HCEC 1CT (cell line): ENCODE results near the gene GPN2.
"Not testable (repeated sequence)": the region's sequence is repeated elsewhere in the genome, so short reads cannot be mapped to it uniquely, and the experiment has no call there.

Experiments
- DNase-seq: peaks from one replicate; pipeline ENCODE4 v3.0.0-alpha.2; 2017

GPN2 gene

DNA sequence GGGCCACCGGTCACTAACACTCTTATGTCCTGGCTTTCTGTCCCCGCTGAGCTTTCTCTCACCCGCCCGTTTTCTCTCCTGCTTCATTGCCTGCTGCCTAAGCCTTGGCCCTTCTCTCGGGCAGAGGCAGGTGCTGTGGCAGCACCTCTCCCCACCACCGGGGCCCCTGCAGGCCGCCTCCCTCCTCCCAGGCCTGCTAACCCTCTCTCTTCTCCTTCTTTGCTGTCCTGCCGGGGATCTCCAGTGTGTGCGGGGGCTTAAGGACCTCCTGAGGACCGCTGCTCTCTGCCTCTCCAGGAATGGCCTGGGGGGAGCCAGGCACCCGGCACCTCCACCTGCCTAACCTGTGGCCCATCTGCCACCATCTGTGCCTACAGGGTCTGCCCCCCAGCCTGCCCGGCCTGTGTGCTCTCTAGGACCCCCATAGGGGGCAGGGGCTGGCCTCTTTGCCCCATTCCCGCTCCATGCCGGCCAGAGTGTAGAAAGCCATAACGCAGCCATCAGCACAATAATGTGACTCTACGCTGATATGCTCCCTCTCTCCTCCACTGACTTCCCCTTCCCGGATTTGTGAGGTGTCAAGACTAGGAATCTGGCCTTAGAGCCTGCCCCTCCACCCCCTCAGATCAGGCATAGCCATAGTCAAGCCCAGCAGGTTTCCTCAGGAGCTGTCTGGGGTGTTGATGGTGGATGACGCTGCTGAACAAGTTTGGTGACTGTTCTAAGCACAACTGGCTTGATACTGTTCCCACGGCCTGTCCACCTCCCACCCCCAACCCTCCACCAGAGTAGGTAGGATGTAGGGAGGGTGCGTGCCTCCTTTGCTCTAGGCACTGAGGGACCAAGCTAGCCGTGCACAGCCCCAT lies 33.2 kb downstream of the GPN2 start:
- DNase-seq = no peak

DNA sequence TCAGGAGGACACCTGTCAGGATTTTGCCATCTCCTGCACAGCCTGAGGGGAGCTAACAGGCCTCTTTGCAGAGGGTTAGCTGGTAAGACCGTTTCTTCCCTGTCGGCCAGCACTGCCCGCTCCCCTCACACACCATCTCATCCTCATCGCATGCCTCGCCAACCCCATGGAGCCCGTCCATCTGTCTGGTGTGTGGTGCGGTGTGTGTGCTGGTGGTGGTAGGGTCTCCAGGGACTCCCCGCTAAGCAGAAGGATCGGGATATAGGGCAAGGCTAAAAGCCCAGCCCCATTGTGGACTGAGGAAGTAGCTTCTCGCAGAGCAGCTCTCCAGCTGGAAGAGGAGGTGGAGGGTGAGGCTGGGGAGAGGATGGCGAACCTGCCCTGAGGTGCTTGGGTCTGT lies 33.9 kb downstream of the GPN2 start:
- DNase-seq = no peak

DNA sequence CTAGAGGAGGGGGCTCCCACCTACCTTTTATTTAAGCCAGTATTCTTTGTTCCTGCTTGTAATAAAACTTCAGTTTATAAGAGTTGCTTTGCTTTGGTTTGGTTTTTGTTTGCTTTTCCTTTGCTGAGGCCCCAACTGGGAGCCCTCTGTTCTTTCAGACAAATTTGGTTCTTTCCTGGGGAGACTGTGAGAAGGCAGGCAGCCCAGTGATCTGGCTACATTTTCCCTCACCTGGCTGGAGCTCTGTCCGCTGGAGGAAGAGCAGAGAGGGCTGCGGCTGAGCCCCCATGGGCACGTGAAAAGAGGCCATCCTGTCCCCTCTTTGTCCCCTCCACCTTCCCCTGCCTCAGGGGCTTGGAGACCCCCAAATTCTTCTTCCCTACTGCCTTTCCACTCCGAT lies 34.4 kb downstream of the GPN2 start:
- DNase-seq = no peak

DNA sequence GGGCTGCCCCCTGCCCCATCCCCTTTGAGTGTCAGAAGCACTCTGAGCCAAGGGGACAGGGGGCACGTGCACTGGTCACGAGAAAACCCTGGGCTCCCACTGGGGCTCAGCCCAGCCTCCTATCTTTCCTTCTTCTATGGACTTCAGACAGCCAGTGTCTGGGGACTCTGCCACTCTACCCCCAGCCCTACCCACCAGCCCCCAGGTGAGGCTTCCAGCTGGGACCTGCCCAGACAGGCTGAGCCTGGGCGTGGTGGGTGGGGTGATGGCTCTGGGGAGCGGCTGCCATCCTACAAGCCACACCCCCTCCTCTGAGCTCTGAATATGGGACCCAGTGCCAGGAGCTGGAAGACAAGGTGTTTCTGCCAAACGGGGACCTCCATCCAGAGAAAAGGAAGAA lies 35.2 kb downstream of the GPN2 start:
- DNase-seq = no peak

DNA sequence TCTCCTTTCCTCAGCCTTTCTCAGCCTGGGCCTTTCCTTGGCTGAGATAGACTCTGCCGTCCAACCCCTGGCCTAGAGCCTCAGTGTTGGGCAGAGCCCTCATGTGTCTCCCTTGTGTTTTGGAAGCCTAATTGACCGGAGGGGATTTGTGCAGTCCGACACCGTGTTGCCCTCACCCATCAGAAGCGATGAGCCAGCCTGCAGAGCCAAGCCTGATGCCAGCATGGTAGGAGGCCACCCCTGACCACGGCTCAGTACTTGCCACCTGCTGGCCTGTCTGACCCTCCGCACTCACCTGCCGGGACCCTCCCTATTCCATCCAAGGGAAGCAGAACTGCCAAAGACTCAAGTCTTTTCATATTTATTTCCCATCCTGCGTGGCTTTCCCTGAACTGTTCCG lies 36.5 kb downstream of the GPN2 start:
- no peak for DNase-seq

DNA sequence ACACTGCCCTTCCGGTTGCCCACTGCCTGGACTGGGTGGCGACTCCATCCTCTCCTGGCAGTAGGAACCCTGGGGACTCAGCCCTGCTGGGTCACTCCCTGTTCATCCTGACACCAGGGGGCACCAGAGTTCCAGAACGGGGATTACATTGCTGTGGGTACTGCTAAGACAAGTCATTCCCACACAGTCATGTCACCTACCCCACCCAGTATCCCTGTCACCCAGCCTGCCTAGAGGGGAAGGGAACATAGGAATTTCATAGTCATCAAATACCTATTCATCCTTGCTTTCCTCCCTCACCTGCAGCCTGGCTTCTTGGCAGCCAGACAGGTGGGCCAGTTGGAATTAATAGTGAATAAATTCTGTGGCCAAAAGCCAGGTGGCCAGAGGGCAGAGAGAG lies 36.9 kb downstream of the GPN2 start:
- peak; percentile 66 for DNase-seq

DNA sequence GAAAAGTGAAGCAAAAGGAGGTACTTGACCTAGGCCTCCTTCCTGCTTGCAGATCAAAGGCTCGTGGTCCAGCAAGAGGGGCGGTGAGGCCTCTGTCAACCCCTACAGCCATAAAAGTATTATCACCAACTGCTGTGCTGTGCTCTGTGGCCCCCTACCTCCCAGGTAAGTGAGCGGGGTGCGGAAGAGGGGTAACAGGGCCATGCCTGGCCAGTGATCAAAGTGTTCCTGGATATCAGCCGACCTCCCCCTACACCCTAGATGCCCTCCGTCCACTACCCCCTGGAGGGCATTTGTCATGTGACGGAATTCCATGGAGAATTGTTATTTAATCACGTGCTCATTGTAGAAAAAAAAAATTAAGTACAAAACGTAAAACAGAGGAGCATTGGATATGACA lies 37.4 kb downstream of the GPN2 start:
- DNase-seq = no peak

DNA sequence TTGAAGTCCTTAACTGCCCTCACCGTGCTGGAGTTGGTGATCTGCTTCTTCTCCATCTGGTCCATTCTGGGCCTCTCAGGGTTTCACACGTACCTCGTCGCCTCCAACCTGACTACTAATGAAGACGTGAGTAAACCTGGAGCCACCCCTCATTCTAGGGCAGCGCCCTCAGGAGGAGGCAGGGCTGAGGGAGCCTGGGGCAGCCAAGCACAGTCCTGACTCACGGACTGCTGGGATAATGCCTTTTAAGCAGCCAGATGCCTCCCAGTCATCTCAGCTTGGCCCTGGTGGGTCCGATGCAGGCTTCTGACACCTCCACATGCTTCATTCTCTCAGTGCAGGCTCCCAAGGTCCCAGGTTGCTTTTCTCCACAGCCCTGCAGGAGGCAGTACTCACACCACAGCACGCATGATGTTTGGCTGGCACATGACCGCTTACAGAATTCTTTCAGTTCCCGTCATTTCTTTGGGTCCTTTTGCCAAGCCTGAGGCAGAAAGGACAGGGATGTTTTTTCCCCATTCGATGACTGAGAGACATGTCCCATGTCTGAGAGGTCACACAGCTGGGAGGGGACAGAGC lies 38.9 kb downstream of the GPN2 start:
- DNase-seq = no peak

DNA sequence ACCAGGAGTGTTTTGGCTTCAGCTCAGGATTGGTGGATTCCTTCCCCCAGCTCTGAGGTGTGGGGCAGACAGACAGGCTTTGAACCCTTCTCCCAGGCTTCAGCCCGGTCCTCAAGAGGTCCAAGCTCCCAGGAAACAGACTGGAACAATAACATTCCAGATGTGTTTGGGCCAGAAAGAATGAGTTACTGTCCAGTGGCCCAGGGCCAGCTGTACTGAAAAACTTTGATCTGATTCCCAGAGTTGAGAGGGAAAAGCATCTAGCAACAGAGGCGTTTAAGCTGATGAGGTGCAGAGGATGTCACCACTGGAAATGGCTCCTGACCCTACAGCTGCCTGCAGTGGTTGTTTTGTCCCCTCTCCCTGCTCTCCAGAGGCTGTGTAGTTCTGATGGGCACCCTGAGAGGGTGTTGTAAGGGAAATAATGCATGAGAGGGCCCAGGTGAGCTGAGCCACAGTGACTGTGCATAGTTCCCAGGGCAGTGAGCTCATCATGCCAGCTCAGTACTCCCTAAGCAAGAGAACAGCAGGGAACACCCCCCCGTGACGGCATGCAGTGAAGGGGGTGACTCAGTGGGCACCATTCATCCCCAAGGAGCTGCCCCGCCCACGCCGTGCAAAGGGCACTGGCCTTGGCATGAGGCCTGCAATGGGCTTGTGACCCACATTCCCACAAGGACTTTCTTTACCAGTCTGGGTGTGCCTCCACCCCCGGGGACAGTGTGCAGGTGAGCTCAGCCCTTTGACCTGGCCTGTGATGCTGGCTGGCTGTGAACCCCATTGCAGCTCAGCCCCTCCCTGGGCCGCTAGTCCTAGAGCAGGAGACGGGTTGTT lies 40.9 kb downstream of the GPN2 start:
- DNase-seq = peak; percentile 79

DNA sequence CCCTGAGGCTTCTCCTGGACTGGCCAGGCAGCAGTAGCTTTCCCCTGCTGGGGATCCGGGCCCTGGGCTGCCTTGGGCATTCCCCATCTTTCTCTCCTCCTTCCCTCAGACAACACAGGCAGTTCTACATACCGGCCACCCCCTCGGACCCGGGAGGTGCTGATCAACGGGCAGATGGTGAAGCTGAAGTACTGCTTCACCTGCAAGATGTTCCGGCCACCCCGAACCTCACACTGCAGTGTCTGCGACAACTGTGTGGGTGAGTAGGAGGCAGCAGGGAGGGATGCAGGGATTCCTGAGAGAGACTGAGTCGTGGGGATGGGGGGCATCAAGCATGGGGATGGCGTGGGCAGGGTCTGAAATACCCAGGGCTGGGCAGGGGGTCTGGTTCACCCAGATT lies 41.6 kb downstream of the GPN2 start:
- no peak for DNase-seq

DNA sequence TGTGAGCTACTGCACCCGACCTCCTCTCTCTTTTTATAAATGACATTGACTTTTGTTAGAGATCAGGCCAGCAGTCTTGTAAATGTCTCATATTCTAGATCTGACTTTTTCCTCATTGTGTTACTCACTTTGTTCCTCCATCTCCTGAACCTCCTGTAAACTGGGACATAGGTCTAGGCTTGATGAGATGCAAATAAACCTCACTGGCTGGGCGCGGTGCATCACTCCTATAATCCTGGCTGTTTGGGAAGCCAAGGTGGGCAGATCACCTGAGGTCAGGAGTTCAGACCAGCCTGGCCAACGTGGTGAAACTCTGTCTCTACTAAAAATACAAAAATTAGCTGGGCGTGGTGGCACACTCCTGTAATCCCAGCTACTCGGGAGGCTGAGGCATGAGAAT lies 42.3 kb downstream of the GPN2 start:
- DNase-seq = not testable (repeated sequence)

DNA sequence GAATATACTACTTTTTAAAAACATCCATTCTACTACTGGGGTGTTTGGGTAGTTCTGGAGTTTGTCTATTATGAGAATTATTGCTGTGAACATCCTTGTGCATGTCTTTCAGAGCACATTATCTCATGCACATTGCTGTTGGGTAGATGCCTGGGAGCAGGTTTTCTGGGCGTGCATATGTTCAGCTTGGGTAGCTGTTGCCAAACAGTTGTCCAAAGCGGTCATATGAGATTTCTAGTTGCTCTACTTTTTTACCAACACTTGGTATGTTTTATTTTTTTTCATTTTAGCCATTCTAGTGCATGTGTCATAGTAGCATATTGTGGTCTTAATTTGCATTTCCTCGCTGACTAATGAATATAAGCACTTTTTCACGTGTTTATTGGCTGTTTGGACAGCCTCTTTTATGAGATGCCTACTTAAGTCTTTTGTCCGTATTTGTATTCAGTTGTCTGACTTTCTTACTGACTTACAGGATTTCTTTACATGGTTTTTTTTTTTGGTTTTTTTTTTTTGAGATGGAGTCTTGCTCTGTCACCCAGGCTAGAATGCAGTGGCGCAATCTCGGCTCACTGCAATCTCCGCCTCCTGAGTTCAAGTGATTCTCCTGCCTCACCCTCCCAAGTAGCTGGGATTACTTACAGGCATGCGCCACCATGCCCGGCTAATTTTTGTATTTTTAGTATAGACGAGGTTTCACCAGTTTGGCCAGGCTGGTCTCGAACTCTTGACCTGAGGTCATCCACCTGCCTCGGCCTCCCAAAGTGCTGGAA lies 45.5 kb downstream of the GPN2 start:
- DNase-seq = no peak

DNA sequence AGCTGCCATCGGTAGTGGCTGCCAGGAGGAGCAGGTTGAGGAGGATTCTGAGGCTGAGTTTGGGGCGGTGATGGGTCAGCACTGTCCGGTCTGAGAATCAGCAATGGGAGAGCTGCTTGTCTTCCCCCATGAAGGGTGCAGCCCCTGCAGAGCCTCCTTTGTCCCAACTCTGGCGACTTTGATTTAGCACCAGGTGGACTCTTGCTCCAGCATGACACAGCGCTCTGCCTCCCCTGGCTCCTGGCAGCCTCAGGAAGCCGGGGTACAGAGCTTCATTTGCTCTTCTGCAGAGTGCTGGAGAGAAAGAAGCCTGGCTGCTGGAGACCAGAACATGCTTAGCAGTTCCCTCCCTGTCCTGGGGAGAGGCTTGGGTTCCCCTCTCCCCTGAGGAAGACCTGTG lies 50.3 kb downstream of the GPN2 start:
- DNase-seq = no peak

DNA sequence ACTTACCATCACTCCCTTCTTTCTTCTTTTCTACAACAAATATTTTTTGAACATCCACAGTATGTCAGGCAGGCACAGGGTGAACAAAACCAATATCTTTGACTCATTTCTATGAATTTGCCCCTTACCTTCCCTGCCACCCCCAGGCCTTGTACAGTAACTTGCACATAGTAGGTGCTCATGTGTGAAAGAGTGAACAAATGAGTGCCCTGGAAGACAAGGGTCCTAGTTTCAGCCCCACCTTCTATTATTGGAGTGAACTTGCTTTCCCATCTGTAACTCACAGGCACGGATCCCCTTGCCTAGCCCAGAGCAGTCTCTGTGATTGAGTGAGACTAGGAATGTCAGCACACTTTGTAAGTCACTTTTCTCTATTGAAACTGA lies 50.8 kb downstream of the GPN2 start:
- DNase-seq = no peak

DNA sequence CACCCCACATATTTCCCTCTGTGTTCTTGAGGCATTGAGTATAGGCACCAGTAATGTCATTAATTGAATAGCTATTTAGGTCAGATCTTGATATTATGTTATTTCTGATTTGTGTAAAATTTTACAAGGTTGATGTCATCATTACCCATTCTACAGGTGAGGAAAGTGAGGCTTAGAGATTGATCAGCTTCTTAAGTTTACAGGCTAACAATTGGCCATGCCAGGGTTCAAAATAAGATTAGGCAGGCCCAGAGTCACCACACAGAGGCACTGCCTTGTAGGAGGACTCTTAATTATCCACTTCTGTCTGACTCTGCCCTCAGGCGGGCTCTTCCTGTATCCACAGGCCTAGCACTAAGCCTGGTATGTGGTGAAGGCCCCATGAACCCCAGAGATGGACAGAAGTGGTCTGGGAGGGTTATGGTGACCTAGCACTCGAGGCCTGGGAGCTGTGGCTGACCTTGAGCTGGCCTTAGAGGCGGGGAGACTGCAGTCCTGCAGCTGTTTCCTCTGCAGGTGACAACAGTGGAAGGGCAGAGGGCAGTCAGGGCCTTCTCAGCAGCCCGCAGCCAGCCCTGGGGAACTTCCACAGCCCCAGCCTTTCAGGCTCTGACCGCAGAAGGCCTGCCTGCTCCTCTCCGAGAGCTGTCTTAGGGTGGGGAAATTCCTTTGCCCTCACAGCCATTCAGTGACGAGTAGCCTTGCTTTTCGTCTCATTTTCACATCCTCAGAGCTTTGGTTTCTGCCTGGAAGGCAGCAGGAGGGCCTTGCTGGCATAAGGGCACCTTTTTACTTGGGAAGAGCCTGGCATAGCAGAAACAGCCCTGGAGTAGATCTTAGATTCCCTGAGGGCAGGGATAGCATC lies 51.4 kb downstream of the GPN2 start:
- no peak for DNase-seq

DNA sequence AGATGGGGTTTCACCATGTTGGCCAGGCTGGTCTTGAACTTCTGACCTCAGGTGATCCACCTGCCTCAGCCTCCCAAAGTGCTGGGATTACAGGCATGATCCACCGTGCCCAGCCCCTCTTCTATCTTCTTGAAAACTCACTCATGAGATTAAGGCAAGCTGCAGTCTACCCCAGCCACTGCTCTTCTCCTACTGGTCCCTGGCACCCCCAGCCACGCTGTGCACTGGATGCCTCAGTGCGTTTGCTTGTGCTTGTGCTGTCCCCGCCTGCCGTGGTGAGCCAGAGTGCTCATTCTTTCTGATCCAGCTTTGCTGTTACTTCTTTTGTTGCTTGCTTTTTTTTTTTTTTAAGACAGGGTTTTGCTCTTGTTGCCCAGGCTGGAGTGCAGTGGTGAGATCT lies 52.4 kb downstream of the GPN2 start:
- DNase-seq = not testable (repeated sequence)

DNA sequence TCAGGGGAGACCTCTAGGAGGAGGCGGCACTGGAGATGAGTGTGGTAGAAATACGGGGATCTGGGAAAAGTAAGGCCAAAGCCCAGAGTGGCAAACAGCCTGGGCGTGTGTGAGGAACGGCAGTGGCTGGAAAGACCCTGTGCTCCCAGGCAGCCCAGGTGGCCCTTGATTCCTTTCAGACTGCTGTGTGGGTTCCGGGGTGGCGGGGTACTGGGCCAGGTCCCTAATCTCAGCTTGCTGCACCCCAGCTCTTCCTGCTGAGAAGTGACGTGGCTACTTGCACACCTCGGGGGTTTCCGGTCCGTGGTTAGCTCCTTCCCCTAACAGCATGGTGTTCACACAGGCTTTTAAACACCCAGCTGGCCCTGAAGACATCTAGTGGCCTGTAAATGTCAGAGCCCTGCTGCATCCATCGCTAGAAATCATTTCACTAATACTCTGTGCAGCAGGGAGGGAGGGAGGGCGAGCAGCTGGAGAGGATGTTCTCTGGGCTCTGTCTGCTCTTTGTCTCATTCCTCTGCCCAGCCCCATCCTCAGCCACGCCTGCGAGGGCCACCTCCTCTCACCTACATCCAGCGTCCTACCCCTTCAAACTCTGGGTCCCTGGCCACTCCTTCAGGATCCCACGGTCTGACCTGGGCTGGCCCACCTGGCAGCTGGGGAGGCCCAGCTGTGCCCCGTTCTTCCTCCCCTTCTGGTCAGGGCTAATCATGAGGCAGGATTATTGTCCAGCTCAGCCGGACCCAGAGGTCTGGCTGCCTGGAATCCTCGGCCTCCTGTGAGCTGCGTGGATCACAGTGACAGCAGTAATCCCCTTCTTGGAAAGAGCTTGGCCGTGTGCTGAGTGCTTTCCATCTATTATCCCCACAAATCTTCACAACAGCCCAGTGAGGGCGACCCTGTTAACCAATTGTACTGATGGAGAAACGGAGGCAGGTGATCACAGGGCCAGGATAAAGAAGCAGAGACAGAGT lies 56.4 kb downstream of the GPN2 start:
- no peak for DNase-seq

DNA sequence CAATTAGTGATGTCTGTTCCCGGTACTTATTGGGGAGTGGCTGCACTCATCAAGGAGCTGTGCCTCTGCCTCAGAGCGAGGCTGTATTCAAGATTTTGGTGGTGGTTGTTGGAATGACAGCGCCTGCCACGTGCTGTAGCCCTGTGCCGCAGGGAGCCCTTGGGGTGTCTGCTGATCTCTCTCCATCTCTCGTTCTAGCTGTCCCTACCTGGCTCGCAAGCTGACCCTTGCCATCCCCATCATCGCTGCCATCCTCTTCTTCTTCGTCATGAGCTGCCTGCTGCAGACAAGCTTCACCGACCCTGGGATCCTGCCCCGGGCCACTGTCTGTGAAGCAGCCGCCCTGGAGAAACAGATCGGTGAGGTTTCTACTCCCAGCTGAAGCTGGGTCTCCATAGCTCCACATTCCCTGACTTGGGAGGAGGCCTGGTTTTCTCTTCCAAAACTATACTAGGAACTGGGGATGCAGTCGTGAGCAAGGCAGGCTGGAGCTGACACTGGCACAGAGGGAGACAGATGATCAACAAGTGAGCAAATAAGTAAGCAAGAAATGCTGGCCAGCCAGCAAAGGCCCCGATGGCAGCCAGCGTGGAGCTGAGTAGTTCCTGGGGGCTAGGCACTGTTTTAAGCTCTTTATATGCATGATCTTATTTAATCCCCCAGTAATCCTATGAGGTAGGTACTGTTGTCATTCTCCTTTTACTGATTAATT lies 57.7 kb downstream of the GPN2 start:
- DNase-seq = no peak

DNA sequence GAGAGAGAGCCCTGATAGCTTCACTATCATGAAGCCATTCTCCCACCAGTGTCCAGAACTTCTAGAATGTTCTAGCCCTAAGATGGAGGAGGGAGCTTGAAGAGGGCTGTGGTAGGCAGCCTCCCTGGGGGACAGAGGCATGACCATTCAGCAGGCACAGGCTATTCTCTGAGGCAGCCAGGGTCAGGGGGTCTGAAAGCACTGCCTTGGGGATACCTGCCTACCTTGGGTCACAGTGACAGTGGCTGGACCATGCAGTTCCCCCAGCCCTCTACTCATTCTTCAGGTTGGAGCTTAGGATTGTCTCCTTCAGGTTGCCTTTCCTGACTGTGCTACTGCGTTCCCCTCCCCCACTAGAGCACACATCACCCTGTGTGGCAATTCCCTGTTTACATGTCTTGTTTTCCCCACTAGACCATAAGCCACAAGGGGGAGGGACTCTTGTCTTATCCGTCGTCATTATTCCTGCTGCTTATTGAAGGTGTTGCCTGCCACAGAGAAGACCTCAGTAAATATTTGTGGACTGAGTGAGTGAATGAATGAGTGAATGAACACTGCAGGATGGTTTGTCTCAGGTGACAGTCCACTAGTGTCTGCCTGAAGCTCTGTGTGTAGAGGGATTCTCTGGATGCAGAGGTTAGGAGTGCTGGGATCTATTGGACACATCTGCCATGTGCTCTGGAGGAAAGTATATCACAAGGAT lies 58.4 kb downstream of the GPN2 start:
- DNase-seq = peak; percentile 8

DNA sequence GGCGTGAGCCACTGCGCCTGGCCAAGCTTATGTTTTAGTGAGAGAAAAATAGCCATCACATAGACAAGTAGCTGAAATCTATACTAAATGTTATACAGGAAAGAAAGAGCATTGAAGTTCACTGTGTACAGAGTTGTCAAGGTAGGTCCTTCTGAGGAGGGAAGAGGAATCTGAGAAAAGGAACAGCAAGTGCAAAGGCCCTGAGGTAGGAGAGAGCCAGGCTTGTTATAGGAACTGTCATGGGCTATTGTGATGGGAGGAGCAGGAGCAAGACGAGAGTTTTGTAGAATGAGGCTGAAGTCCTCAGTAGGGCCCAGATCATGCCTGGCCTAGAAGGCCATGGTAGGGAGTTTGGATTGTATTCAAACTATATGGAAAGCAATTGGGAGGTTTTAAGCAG lies 59.0 kb downstream of the GPN2 start:
- DNase-seq = no peak
